Activated CD8-positive, alpha-beta memory T cell treated with anti-CD3 and anti-CD28 coated beads, Interleukin-2, amount 50 U/mL, for 4 hours (primary cell): Measurements from ENCODE around the gene SNTG2.
"Not testable (repeated sequence)": the region's sequence is repeated elsewhere in the genome, so short reads cannot be mapped to it uniquely, and the experiment has no call there.

ENCODE experiments used
- DNase-seq: peaks from one replicate; pipeline ENCODE4 v3.0.0-alpha.2; 2020

The SNTG2 gene

DNA sequence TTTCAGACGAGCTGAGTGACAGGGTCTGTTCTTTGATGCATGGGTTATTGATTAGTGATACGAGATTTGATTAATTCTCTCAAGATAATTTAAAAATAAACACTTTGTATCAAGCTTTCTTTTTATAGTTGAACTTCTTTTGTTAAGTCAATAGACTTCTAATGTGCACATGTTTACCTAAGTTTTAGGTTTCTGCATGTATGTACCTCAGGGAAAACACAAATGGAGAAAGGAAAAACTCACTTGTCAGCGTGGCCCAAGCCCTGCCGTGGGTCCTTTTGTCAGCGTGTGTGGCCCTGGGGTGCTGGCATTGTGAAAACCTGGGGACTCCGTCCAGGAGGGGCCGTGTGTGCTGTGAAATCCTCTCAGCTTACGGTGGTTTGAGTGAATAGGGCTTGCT lies 153.7 kb downstream of the SNTG2 start:
- DNase-seq, result no peak

DNA sequence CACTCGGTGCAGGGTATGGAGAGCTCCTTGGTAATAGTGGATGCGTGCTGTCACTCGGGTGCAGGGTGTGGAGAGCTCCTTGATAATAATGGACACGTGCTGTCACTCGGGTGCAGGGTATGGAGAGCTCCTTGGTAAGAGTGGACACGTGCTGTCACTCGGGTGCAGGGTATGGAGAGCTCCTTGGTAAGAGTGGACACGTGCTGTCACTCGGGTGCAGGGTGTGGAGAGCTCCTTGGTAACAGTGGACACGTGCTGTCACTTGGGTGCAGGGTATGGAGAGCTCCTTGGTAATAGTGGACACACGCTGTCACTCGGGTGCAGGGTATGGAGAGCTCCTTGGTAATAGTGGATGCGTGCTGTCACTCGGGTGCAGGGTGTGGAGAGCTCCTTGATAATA lies 155.7 kb downstream of the SNTG2 start:
- not testable (repeated sequence) for DNase-seq

DNA sequence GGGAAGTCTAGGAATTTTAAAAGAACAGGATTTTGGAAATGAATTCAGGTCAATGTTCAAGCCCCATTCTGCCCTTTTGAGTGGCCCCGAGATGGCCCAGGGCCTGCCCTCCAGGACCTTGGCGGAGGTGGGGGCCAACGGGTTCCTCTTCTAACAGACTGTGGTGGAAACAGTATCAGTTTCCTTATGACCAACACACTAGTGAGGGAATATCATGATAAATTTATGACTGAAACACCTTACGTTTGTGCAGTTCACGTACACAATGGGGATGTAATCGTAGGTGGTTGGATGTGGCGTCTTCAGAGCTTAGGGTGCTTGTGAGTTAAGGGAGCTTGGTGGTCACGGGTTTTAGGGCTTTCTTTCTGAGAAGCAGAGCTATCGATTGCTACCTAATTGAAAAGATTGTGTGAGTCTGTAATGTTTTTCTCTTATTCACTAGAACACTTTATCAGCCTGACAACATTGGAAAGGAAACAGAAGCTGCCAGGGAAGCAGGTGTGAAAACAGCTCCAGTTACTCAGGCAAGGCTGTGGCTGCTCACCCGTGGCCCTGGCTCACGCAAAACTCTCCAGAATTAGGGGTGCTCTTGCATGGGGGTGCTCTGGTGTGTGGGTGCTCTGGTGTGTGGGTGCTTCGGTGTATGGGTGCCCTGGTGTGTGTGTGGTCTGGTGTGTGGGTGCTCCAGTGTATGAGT lies 165.3 kb downstream of the SNTG2 start:
- no peak for DNase-seq

DNA sequence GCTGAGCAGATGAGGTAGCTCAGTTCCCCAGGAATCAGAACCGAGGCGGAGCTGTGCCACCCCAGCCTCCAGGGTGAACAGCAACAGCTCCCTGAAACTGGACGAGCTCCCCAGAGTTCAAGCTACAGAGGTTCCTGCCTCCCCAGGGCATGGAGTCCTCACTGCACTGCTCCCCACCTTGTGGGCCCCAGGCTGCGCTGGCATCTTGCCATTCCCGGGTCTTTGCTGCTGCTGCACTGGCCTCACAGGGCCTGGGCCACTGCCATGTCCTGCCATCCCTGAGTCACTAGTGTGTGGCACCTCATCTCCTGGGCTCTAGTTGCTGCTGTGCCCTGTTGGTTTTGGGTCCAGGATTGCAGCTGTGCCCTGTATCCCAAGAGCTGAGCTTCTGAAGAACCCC lies 166.9 kb downstream of the SNTG2 start:
- DNase-seq, result no peak

DNA sequence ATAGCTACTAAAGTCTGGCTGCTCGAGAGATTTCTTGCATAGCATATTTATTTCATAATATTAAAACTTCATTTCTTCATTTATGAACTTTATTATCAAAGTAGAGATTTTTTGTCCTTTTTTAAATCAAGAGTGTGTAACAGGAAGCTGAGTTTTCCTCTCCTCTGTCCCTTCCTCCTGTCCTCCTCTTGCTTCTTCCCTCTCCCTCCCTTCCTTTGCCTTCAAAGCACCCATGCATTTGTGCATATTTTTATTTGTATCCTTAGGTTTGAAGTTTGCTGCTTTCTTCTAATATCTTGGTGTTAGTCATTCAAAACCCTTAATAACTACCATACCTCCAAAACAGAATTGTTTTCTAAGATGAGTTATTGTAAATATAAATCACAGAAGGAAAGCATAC lies 174.6 kb downstream of the SNTG2 start:
- DNase-seq, result no peak

DNA sequence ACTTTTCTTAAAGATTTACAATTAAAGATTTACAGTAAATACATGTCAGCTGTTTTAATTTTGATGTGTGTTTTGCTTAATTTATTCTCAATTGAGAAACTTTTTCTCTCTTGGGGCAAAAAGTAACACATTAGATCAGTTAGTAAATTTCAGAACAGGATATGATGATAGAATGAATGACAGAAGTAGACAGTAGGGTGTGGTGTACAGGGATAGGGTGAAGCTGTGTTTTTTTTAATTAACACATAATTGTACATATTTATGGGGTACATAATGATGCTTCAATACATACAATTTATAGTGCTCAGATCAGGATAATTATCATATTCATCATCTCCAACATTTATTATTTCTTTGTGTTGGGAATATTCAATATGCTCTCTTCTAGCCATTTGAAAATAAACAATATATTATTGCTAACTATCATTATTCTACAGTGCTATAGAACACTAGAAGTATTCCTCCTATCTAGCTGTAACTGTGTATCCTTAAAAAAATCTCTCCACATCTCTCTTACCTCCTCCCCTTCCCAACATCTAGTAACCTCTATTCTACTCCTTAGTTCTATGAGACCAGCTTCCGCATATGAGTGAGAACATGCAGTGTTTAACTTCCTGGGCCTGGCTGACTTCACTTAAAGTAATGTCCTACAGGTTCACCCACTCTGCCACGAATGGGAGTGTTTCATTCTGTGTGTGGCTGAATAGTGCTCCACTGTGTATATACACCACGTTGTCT lies 175.2 kb downstream of the SNTG2 start:
- DNase-seq, result no peak

DNA sequence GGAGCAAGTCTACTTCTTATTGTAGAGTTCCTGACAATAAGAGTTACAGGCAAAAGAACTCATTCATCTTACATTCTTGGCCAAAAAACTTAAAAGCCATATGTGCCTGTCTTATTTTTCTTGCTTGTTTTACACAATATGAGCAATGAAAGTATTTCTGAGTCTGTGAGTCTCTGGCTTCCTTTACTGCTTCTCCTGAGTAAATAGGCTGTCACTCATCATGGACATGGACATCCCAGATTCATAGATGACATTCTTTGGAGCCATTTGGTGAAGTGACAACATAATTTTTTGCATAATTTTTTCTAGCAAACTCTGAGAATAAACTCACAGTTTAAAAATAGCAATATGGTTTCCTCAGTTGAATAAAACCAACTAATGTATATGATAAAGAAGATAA lies 179.3 kb downstream of the SNTG2 start:
- DNase-seq, result no peak

DNA sequence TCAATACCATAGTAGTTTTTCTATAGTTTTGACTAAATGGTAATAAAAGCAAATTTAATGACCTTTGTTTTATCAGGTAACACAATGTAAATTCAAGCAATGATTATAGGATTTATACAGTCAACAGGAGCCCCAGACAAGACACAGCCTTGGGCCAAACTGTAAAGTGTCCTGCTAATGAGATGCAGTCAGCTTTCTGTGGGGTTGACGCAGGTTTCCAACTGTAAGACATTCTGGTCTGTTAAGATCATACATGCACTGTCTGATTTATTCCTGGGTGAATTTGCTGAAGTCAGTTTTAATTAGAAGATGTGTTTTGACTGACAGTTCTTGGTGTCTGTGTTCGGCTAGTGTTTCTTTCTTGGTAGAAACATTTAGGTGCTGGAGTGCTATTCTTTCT lies 180.3 kb downstream of the SNTG2 start:
- DNase-seq, result no peak

DNA sequence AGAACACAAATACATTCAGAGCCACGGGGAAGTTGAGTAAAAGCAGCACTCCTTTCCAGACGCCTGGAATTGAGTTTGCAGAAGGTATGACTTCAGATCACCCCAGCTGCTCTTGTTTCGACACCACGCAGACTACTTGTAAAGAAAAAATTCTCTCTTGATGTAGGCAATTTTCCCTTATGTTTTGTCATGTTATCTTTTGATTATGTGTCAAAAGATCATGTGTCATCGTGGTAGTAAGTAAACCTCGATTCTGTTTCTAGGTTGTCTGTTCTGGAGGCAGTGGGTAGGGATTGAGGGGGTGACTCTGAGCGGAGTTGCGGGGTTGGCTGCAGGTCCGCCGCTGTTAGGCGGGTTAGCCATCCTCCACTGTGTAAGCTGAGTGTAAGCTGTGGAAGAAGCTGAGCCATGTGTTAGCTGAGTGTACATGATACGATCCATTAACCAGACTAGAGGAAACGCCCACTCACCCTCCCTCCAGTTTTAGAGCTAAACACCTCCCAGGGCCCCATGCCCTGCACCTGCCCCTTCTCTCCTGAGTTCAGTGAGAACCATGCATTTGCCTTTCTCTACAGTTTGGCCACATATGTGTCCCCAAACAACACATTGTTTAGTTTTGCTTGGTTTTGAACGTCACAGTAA lies 181.8 kb downstream of the SNTG2 start:
- no peak for DNase-seq

DNA sequence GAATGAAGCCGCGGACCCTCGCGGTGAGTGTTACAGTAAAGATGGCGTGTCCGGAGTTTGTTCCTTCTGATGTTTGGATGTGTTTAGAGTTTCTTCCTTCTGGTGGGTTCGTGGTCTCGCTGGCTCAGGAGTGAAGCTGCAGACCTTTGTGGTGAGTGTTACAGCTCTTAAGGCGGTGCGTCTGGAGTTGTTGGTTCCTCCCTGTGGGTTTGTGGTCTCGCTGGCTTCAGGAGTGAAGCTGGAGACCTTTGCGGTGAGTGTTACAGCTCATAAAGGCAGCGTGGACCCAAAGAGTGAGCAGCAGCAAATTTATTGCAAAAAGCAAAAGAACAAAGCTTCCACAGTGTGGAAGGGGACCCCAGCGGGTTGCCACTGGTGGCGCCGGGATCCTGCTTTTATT lies 183.2 kb downstream of the SNTG2 start:
- DNase-seq, result not testable (repeated sequence)

DNA sequence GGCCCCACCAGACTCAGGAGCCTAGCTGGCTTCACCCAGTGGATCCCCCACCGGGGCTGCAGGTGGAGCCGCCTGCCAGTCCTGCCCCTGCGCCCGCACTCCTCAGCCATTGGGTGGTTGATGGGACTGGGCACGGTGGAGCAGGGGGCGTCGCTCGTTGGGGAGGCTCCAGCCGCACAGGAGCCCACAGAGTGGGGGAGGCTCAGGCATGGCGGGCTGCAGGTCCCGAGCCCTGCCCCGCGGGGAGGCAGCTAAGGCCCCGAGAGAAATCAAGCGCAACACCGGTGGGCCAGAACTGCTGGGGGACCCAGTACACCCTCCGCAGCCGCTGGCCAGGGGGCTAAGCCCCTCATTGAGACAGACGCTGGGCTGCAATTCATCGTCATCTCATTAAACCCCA lies 184.0 kb downstream of the SNTG2 start:
- DNase-seq, result no peak

DNA sequence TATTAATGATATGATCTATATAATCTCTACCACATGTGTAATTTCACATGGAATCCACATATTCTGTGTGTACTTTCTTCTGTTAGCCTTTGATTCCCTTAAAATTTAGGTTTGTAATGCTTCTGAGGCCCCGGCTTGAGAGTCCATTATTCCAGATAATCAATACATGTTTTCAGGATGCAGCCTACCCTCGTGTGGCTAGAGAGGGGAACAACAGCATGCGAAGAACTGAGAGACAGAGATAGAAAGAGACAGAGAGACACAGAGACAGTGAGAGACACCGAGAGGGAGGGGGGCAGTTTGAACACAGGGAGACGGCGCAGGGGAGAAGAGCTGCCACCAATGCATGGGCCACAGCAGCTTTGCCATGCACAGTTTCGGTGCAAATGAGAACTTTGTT lies 185.4 kb downstream of the SNTG2 start:
- no peak for DNase-seq

DNA sequence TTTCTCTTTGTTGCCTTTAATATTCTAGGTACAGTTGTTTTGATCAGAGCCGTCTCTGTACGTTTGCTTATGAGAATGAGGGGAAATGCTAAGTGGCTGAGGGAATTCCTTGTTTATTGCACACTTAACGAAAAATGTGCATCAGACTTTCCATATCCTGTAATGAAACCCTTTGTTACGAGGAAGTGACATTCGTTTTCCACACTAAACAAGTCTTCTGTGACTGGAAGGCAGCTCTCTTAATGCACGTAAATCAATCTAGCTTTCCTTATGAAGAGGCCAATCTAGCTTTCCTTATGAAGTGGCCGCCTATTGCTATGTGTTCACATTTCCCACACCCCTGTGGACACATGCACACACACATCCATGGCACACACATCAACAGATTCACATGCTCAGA lies 186.2 kb downstream of the SNTG2 start:
- DNase-seq, result no peak

DNA sequence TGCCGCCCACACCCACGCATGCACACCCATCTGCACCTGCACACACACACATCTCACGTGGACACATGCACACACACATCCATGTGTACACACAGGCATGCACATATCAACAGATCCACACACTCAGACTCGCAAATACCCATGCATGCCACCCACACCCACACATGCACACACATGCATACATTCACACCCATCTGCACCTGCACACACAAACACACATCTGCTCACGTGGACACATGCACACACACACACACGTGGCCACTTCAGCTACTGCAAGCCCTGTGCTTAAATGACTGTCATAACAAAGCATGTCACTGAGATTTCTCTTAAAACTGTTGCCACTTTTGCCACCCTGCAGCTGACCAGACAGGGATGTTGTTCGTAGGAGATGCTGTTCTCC lies 186.6 kb downstream of the SNTG2 start:
- DNase-seq, result no peak

DNA sequence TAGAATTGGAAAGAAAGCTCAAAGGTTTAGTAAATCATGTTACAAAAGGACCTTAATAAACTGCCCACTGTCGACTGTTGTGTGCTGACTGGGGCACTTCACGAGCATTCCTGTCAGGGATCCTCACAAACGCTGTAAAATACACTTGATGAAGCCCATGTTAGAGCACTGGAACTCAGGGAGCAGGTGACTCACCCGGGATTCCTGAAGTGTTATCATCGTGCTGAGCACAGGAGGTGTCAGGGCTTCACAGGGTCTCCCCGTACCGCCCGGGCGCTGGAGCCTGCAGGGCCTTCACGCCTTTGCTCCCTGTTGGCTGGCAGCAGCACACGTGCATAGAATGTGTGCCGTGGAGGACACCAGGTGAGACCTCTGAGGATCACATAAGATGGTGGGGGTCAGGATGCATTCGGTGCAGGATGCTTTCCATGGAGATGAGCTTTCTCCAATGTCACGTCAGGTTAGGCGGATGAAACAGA lies 187.3 kb downstream of the SNTG2 start:
- DNase-seq, result no peak

DNA sequence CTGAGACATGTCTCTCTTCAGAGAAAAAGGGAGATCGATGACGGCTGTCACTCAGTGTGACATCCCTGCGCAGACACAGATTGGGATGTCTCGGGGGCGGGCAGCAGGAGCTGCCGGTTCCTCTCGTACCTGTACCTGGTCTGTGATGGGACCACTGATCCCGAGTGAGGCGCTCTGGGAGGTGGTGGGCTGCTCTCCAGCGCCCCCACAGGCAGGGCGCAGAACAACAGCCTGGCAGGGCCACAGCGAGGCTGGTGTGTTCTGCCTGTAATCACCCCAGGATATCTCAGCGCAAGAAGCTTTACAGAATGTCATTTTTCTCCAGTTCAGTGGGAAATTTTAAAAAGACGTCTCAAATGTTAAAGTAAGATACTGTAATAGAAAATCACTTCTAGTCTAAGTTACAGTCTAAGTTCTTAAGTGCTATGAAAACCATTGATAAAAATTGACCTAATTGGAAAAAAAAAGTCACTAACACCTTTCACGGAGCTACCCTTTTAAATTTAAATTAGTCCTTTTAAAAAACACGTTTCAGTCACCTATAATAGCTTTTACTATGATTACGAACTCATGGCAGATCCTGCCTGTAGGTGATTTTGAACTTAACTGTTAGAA lies 189.8 kb downstream of the SNTG2 start:
- DNase-seq, result peak; percentile 58

DNA sequence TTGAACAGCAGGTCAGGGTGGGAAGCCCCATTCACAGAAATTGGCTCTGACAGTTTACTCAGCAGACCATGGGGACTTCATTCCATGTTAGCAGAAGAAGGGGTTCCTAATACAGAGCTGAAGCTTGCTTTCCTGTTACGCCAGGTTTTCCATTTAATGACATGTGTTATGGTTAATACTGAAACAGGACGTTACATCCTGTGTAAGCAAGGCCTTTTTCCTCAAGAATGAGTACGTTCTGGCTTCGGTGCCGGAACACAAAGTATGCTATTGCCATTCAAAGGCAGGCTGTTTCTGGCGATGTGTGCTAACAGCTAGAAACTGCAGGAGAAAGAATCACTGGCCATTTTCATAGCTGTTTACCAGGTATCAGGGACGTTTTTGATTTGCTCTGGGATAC lies 190.4 kb downstream of the SNTG2 start:
- no peak for DNase-seq

DNA sequence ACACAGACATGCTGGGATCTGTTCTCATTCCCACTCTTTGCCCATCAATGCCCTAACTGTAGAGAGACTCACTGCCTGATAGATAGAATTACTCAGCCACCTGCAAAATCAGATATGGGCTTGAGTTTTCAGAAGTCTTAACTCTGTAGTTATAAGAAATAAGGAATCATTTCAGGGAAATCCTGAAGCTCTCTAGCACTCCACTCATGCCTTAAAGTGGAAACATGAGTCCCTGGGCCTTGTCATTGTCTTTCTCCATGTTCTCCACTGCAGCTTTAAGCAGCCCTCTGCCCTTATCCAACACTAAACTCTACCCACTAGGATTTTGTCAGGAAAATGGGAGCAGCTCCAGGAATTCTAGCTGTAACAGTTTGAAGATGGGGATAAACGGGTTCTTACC lies 192.5 kb downstream of the SNTG2 start:
- DNase-seq, result no peak

DNA sequence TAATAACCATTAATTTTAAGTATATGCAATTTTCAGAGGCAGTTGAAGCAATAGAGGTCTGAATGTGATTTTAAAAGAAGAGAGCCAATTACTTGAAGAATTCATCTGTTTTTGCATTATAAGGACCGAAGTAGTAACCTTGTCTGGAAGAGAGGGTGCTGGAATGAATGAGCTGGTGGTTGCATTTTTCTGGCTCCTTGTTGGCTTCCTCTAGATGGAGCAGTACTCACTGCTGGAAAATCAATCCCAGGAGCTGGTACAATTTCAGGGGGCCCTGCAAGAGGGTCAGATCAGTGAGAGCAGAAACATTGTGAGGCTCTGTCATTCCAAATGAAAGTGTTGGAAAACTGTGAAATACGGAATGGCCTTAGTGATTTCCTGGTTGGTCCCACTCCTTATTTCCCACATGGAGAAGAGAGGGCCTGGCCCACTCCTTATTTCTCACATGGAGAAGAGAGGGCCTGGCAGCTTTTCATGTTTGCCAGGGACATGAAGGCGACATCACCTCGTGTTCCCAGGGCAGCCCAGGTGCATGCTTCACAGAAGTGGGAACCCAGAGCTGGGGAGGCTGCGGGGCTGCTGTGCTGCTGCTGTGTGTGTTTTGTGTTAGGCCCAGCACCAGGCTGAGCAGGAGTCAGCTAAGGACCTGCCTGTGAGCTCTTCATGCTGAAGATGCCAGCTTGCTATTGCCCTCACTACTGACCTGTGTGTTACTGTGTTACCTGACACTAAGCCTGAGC lies 197.4 kb downstream of the SNTG2 start:
- no peak for DNase-seq

DNA sequence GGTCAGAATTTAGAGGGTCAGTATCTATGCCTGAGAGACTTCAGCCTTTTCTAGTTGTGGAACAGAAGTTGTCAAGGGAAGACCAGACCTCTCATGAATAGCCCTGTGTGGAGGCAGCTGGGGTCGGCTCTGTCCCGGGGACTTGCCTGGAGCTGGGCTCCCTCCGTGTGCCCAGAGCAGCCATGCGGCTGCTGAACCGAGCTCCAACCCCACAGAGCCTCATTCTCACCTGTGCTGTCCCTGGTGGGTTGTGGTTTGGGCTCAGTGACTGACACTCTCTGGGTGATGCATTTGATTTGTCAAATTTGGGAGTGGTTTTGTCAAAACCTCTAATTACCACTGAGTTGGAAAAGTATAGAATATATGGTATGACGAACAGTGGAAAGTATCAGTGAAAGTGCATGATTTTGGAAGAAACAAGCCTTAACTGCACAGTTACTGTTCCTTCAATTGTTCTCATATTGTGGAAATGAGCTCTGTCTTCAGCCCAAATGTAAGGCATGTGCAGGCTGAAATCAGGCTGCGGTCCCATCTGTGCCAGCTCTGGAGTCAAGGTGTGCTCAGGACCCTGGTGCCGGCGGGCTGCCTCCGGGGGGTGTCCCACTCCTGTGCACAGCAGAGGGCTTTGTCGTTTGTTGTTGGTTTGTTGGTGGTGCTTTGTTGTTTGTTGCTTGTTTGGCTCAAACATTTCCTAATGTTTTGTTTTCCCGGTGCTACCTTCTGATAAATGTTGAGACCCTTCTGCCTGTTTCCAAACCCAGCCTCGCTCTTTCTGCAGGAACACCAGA lies 200.3 kb downstream of the SNTG2 start:
- no peak for DNase-seq

DNA sequence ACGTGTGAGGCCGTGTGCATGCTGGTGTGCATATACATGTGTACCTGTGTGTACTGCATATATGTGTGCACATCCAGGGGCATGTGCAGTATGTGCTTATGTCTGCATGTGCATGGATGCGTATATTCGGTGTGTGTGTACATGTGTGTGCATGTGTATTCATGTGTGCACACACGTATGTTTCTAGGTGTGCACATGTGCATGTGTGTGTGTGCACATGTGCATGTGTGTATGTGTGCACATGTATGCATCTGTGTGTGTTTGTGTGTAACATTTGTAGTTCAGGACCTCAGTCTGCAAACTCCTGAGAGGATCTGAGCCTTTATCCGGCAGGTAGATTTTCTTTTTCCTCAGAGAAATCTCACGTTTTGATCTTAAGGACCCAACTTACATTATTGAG lies 201.7 kb downstream of the SNTG2 start:
- no peak for DNase-seq

DNA sequence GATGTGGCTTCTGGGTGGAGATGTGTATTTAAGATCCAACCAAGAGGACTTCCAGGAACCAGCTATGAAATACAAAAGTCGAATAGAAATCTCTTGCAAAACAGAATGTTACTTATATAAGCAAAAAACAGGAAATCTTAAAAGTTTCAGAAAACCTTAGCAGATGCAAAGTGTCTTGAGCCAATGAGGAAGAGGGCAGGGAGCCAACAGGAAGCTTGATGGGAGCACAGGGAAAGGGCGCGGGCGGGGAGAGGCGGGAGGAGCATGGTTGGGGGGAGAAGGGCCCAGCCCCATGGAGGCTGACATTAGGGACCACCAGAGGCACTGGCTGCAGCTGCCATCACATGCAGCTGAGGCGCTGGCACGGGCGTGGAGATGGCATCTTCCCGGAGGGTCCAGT lies 203.3 kb downstream of the SNTG2 start:
- DNase-seq, result no peak
